Gastrocnemius medialis (tissue), 4 donors: ENCODE measurements around the gene TROAP.

ENCODE experiments used
- CTCF ChIP-seq, 5 experiments: fragments of 450-650 bp in 3 of 5; fragments of 200-600 bp in 2 of 5; sonication (generic) in 2 of 5; IDR thresholded peaks in 4 of 5; conservative IDR thresholded peaks in 1 of 5; 1 replicate in 4 of 5; 2 replicates in 1 of 5; pipeline ENCODE4 v1.5.1; 2016 to 2019; ENCODE audit warnings: antibody characterized with exemption in 5 of 5, mild to moderate bottlenecking in 3 of 5, moderate library complexity in 3 of 5
- POLR2A ChIP-seq, 2 donors: fragments of 450-650 bp; IDR thresholded peaks; one replicate each; pipeline ENCODE4 v1.6.1; 2017; ENCODE audit warnings: antibody characterized with exemption in 2 of 2, mild to moderate bottlenecking in 2 of 2, moderate library complexity in 2 of 2

GRCh38 chr12:49335955-49336644 lies 13.0 kb downstream of the TROAP start:
- TF ChIP-seq CTCF (IDR thresholded peaks at IDR 0.05 in 4 of 5, conservative IDR thresholded peaks at IDR 0.05 in 1 of 5) (no peak), POLR2A (IDR thresholded peaks at IDR 0.05) (no peak)
